IMR-90 (cell line): ENCODE measurements around the gene CGRRF1. TPM values are rescaled to one million over a fixed set of nuclear protein-coding genes. Genes with fewer than 3 reads are reported as not detected.
A peak's percentile ranks its signal among the peaks of the same experiment; 100 is the strongest.

Source experiments
- ATAC-seq: fragments of 200-7000 bp; cut with Tn5 transposase; 2 replicates; pipeline ENCODE4 v1.9.1; 2020; ENCODE audit warnings: low read depth, mild to moderate bottlenecking, moderate library complexity
- BruUV-seq: library from RNA; stranded (reverse); fragments of 400-500 nt; replicated peaks from 2 replicates; lab custom pipeline; 2021; lab: Mats Ljungman, UMichigan
- CTCF ChIA-PET: fragments of 300-600 bp; formaldehyde crosslinking; extraction: SDS; loops from one replicate; lab custom pipeline; 2021; ENCODE audit warnings: antibody characterized with exemption; lab: Yijun Ruan, JAX
- POLR2A ChIA-PET: fragments of 300-600 bp; sonication (Branson Sonifier 250); formaldehyde crosslinking; loops from one replicate; lab custom pipeline; 2022; ENCODE audit warnings: antibody characterized with exemption; ENCODE audit not compliant: unreplicated experiment; lab: Charles Lee
- DNase-seq: peaks from one replicate; pipeline ENCODE4 v3.0.0; 2013
- H2AFZ ChIP-seq: replicated peaks from 2 replicates; pipeline ENCODE3; 2013; ENCODE audit warnings: low read length, mild to moderate bottlenecking; ENCODE audit not compliant: poor library complexity
- H2AK5ac ChIP-seq: 2 replicates; pipeline ENCODE4 v1.6.1; 2013; ENCODE audit warnings: low read depth, low read length, inconsistent platforms
- H2AK9ac ChIP-seq: replicated peaks from 2 replicates; pipeline ENCODE3; 2013; ENCODE audit warnings: mild to moderate bottlenecking, low read depth, low read length, moderate library complexity; ENCODE audit not compliant: poor library complexity
- H2BK120ac ChIP-seq: 2 replicates; pipeline ENCODE4 v1.6.1; 2013; ENCODE audit warnings: low read depth, low read length, inconsistent platforms
- H2BK15ac ChIP-seq: 3 replicates; pipeline ENCODE4 v1.6.1; 2013; ENCODE audit warnings: low read depth, low read length, inconsistent platforms
- H2BK20ac ChIP-seq: 2 replicates; pipeline ENCODE4 v1.6.1; 2013; ENCODE audit warnings: low read depth, mild to moderate bottlenecking, inconsistent platforms, low read length, moderate library complexity
- H2BK5ac ChIP-seq: 2 replicates; pipeline ENCODE4 v1.6.1; 2013; ENCODE audit warnings: mild to moderate bottlenecking, low read depth, low read length, inconsistent platforms; ENCODE audit not compliant: poor library complexity, severe bottlenecking
- H3K14ac ChIP-seq: replicated peaks from 2 replicates; pipeline ENCODE4 v1.6.1; 2013; ENCODE audit warnings: low read depth, low read length, inconsistent platforms
- H3K18ac ChIP-seq: 2 replicates; pipeline ENCODE4 v1.6.1; 2013; ENCODE audit warnings: low read depth, low read length, control low read depth
- H3K23ac ChIP-seq: 2 replicates; pipeline ENCODE4 v1.6.1; 2013; ENCODE audit warnings: low read depth, low read length, inconsistent platforms
- H3K27ac ChIP-seq: 2 replicates; pipeline ENCODE4 v1.5.1; 2013; ENCODE audit warnings: mild to moderate bottlenecking, control low read depth, low read length; ENCODE audit not compliant: insufficient read depth
- H3K27me3 ChIP-seq: 2 replicates; pipeline ENCODE4 v1.6.1; 2013; ENCODE audit warnings: low read length; ENCODE audit not compliant: control insufficient read depth, insufficient read depth
- H3K36me3 ChIP-seq: 2 replicates; pipeline ENCODE4 v1.6.1; 2013; ENCODE audit warnings: low read length, mixed read lengths; ENCODE audit not compliant: control insufficient read depth, insufficient read depth
- H3K4ac ChIP-seq: 2 replicates; pipeline ENCODE4 v1.6.1; 2013; ENCODE audit warnings: low read depth, low read length, inconsistent platforms
- H3K4me1 ChIP-seq: 2 replicates; pipeline ENCODE4 v1.6.1; 2013; ENCODE audit warnings: low read length, mixed read lengths; ENCODE audit not compliant: control insufficient read depth, insufficient read depth
- H3K4me2 ChIP-seq: 2 replicates; pipeline ENCODE4 v1.6.1; 2013; ENCODE audit warnings: low read depth, mild to moderate bottlenecking, control low read depth, low read length, moderate library complexity
- H3K4me3 ChIP-seq: 2 replicates; pipeline ENCODE4 v1.5.1; 2013; ENCODE audit warnings: low read depth, mild to moderate bottlenecking, control low read depth, low read length, moderate library complexity; ENCODE audit not compliant: insufficient read depth
- H3K56ac ChIP-seq: 2 replicates; pipeline ENCODE4 v1.6.1; 2013; ENCODE audit warnings: low read length, inconsistent platforms; ENCODE audit not compliant: insufficient read depth; ENCODE audit errors: extremely low read depth
- H3K79me1 ChIP-seq, 2 experiments: 2 replicates each; pipeline ENCODE4 v1.6.1; 2013; ENCODE audit warnings: low read length in 2 of 2, inconsistent platforms in 1 of 2, low read depth in 1 of 2
- H3K9ac ChIP-seq: 2 replicates; pipeline ENCODE4 v1.6.1; 2013; ENCODE audit warnings: low read depth, low read length, control low read depth
- H3K9me1 ChIP-seq: 2 replicates; pipeline ENCODE4 v1.6.1; 2013; ENCODE audit warnings: low read length, inconsistent platforms; ENCODE audit not compliant: insufficient read depth
- H3K9me3 ChIP-seq: 2 replicates; pipeline ENCODE4 v1.6.1; 2013; ENCODE audit warnings: low read length; ENCODE audit not compliant: control insufficient read depth, insufficient read depth
- H4K20me1 ChIP-seq: 2 replicates; pipeline ENCODE4 v1.6.1; 2013; ENCODE audit warnings: low read length, inconsistent platforms; ENCODE audit not compliant: insufficient read depth
- H4K5ac ChIP-seq: 2 replicates; pipeline ENCODE4 v1.6.1; 2013; ENCODE audit warnings: mild to moderate bottlenecking, low read depth, low read length, control low read depth
- H4K8ac ChIP-seq, 2 experiments: 2 replicates each; pipeline ENCODE4 v1.6.1; 2013; ENCODE audit warnings: low read depth in 2 of 2, low read length in 2 of 2, control low read depth in 1 of 2, inconsistent platforms in 1 of 2
- H4K91ac ChIP-seq: 2 replicates; pipeline ENCODE4 v1.6.1; 2013; ENCODE audit warnings: low read depth, low read length, inconsistent platforms; ENCODE audit not compliant: insufficient read depth
- CEBPB ChIP-seq: IDR thresholded peaks from 2 replicates; pipeline ENCODE4 v1.6.1; 2012; ENCODE audit warnings: low read depth, low read length, improper control_type of control experiment
- CTCF ChIP-seq: conservative IDR thresholded peaks from 2 replicates; pipeline ENCODE4 v1.5.1; 2012; ENCODE audit warnings: mild to moderate bottlenecking, low read depth, low read length, improper control_type of control experiment
- MAZ ChIP-seq: IDR thresholded peaks from 2 replicates; pipeline ENCODE4 v1.6.1; 2012; ENCODE audit warnings: low read depth, mild to moderate bottlenecking, low read length, improper control_type of control experiment, moderate library complexity, borderline replicate concordance
- MXI1 ChIP-seq: IDR thresholded peaks from 2 replicates; pipeline ENCODE4 v1.6.1; 2012; ENCODE audit warnings: low read depth, mild to moderate bottlenecking, low read length, moderate library complexity, borderline replicate concordance
- RAD21 ChIP-seq: IDR thresholded peaks from 2 replicates; pipeline ENCODE4 v1.6.1; 2012; ENCODE audit warnings: low read length, improper control_type of control experiment
- RCOR1 ChIP-seq: IDR thresholded peaks from 2 replicates; pipeline ENCODE4 v1.6.1; 2012; ENCODE audit warnings: mild to moderate bottlenecking, low read length, improper control_type of control experiment; ENCODE audit not compliant: insufficient replicate concordance
- SMC3 ChIP-seq: fragments of 150-350 bp; IDR thresholded peaks from 2 replicates; pipeline ENCODE4 v1.6.1; 2016; ENCODE audit warnings: low read depth, mild to moderate bottlenecking, antibody characterized with exemption, low read length, moderate library complexity
- USF2 ChIP-seq: fragments of 150-350 bp; IDR thresholded peaks from 2 replicates; pipeline ENCODE4 v1.6.1; 2017; ENCODE audit warnings: mild to moderate bottlenecking, antibody characterized with exemption, low read length, low read depth
- WGBS, 2 experiments: methylation state at CpG; one replicate each; pipeline versions ENCODE4 v1.1.5 to v1.1.7; 2013; ENCODE audit warnings: missing lambda C conversion rate in 2 of 2; ENCODE audit not compliant: insufficient read length in 1 of 2; ENCODE audit errors: extremely low coverage in 2 of 2; 5-methylcytosine and 5-hydroxymethylcytosine counted together
- dilution Hi-C: fragments of 300-500 bp; cut with HindIII; formaldehyde crosslinking; loops from one replicate; pipeline ENCODE4 v1.14.3; 2018; ENCODE audit warnings: low sequenced_read_pairs; ENCODE audit not compliant: unreplicated experiment
- in situ Hi-C: fragments of 300-500 bp; cut with MboI; formaldehyde crosslinking; loops from 3 replicates; pipeline ENCODE4 v1.14.3; 2019; ENCODE audit warnings: low sequenced_read_pairs, inconsistent platforms, mixed read lengths
- intact Hi-C: fragments of 100-400 bp; cut with micrococcal nuclease; formaldehyde crosslinking; loops from 2 replicates; pipeline ENCODE4 v1.10.0; 2022
- polyA plus RNA-seq, 3 experiments: library from polyadenylated mRNA; depleted of rRNA; stranded (reverse); fragments of >200 nt; gene quantifications; 2 replicates each; pipeline ENCODE4 v1.2.3, GENCODE V29; 2012; ENCODE audit warnings: low replicate concordance in 1 of 3
- total RNA-seq: library from RNA; depleted of rRNA; stranded (reverse); fragments of >200 nt; gene quantifications from 2 replicates; pipeline ENCODE4 v1.2.3, GENCODE V29; 2012

CGRRF1 gene
- total and polyA plus RNA-seq, 2 of the 4 experiments (the other 2 are of a cell fraction), result 6.0 to 13.8 TPM

DNA sequence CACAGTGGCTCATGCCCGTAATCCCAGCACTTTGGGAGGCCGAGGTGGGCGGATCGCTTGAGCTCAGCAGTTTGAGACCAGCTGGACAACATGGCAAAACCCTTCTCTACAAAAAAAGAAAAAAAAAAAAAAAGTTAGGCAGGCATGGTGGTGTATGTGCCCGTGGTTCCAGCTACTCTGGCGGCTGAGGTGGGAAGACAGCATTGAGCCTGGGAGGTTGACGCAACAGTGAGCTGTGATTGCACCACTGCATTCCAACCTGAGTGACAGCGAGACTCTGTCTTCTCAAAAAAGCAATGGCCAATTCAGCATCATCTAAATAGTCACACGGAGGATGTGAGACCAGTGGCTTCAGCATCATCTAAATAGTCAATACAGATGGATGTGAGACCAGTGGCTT is 46.8 kb downstream of the CGRRF1 start:
- no peak overlapping the region for H3K4me3 ChIP-seq
- H4K91ac ChIP-seq, result no peak overlapping the region
- no peak overlapping the region for H2BK5ac ChIP-seq
- H2BK20ac ChIP-seq, result no peak overlapping the region
- no peaks in the 10 kb centered on the region for H3K79me1 ChIP-seq
- no peaks in the 10 kb centered on the region for H3K9me3 ChIP-seq
- no peaks in the 10 kb centered on the region for H3K27me3 ChIP-seq
- no peaks in the 10 kb centered on the region; the same call in 1 of the 2 replicates for H3K9me1 ChIP-seq
- no peak overlapping the region for H3K18ac ChIP-seq
- peaks cover 2% of the 10 kb centered on the region; the same call in 1 of the 2 replicates for H3K4me1 ChIP-seq
- no peak overlapping the region for H3K56ac ChIP-seq
- dilution Hi-C loops (no loop called here), intact Hi-C loops (no loop called here), in situ Hi-C loops (loop anchor here (10.0 kb wide), 1 partner anchor 248 kb away; no protein-coding TSS in a partner anchor)
- no peak overlapping the region; a peak in 1 of 4 replicates for H4K8ac ChIP-seq
- no peak overlapping the region for H2BK120ac ChIP-seq
- no peak overlapping the region for H2AK9ac ChIP-seq
- no peak overlapping the region for H3K14ac ChIP-seq
- no peak overlapping the region for H2AFZ ChIP-seq
- ATAC-seq (no peak), DNase-seq (no peak)
- CTCF ChIA-PET, result no interaction called here
- no TSS peak for BruUV-seq
- no peak overlapping the region for H3K27ac ChIP-seq
- no peak overlapping the region for H4K5ac ChIP-seq
- H2AK5ac ChIP-seq, result no peak overlapping the region
- POLR2A ChIA-PET, result no interaction called here
- no peaks in the 10 kb centered on the region for H4K20me1 ChIP-seq
- WGBS, 2 experiments, result 100% methylated on average over 1 of the region's 9 CpGs; no CpG with 5 or more reads in 1 of the 2 experiments
- no peak overlapping the region for H3K4me2 ChIP-seq
- H3K23ac ChIP-seq, result no peak overlapping the region
- TF ChIP-seq MXI1, result no peak
- no peak for TF ChIP-seq USF2
- no peak for TF ChIP-seq CTCF
- no peak for TF ChIP-seq SMC3
- no peak for TF ChIP-seq MAZ
- no peak for TF ChIP-seq RCOR1
- TF ChIP-seq CEBPB, result peak; percentile 80
- TF ChIP-seq RAD21, result no peak
- H3K36me3 ChIP-seq, result no peaks in the 10 kb centered on the region
- H3K4ac ChIP-seq, result no peak overlapping the region
- no peak overlapping the region for H2BK15ac ChIP-seq
- H3K9ac ChIP-seq, result no peak overlapping the region
